ELR (cell line): ENCODE data around the gene AGFG1.
A peak's percentile ranks its signal among the peaks of the same experiment; 100 is the strongest.
"Not testable (repeated sequence)": the region's sequence is repeated elsewhere in the genome, so short reads cannot be mapped to it uniquely, and the experiment has no call there.

ENCODE experiments used
- DNase-seq: peaks from one replicate; pipeline ENCODE4 v3.0.0-alpha.2; 2015; ENCODE audit warnings: low read depth

Gene AGFG1

GRCh38 chr2:227500301-227500630 is 28.3 kb downstream of the AGFG1 start:
- no peak for DNase-seq

DNA sequence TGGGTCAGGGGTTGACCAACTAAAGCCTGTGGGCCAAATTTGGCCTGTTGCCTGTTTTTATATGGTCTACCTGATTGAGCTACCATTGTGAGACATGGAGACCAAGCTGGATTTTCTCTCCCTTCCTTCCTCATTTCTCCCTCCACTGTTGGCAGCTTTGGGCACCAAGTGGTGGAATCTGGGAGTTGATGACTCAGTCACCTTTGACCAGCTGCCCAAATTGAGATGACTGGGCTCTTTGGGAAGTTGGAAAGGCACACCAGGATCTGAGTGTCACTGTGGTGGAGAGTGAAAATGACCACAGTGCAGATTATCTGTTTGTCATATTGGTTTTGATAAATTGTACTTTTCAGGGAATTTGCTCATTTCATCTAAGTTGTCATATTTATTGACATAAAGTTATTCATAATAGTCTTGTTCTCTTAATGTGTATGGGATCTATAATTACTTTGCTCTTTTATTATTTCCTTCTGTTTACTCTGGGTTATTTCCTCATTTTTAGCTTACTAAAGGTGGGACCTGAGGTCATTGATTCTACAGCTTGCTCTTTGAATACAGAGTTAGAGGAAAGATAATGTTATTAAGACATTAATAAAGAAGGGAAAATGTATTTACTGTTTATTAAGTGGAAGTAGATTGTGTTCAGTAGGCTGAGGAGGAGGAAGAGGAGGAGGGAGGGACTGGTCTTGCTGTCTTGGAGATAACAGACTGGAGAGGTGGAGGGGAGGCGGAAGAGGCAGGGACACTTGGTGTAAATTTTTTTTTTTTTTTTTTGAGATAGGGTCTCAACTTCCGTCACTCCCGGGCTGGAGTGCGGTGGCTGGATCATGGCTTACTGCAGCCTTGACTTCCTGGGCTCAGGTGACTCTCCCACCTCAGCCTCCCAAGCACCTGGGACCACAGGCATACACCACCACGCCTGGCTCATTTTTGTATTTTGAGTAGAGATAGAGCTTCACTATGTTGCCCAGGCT is 31.8 kb downstream of the AGFG1 start:
- DNase-seq = peak; percentile 86

GRCh38 chr2:227504700-227505099 is 32.7 kb downstream of the AGFG1 start:
- no peak for DNase-seq

GRCh38 chr2:227506456-227506855 is 34.5 kb downstream of the AGFG1 start:
- DNase-seq = no peak

- DNase-seq = no peak
Observed at GRCh38 chr2:227507963-227508362, 36.0 kb downstream of the AGFG1 start.

- DNase-seq = no peak
Observed at GRCh38 chr2:227509076-227509475, 37.1 kb downstream of the AGFG1 start.

GRCh38 chr2:227509824-227510619 is 38.1 kb downstream of the AGFG1 start:
- DNase-seq = peak; percentile 78

GRCh38 chr2:227510620-227510958 is 38.6 kb downstream of the AGFG1 start:
- no peak for DNase-seq

GRCh38 chr2:227511239-227511930 is 39.4 kb downstream of the AGFG1 start:
- no peak for DNase-seq

GRCh38 chr2:227511955-227512354 is 40.0 kb downstream of the AGFG1 start:
- no peak for DNase-seq

- no peak for DNase-seq
Observed at GRCh38 chr2:227513113-227513512, 41.2 kb downstream of the AGFG1 start.

DNA sequence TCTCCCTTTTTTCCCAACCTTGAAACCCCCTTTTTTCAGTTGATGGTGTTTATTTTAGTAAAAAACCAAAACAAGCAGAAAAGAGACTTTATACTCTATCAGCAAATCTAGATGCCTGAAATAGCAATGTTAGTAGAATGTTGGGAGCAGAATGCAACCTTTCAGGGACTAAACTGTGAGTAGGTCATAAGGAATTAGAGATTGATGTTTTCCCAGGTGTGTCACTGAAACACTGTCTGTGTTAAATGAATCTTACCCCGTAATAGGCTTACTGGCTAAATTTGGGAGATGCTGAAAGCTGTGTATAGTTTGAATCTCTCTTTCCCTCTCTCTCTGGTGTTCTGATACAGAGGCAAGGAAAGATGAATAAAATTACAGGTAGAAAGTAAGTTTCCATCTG is 43.8 kb downstream of the AGFG1 start:
- DNase-seq = no peak

DNA sequence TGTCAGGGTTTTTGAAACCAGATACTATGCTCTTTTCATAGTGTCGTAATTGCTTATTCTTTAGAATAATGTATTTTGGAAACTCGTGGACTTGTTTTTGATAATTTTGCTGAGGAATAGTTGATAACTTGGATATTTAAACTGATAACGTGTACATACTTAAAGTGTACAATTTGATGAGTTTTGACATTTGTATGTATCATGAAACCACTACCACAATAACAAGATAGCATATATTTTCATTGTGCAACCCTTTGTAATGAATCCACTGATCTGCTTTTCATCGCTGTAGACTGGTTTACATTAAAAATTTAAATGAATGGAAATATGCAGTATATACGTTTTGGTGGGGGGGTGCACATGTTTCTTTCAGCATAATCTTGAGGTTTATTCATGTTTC is 45.8 kb downstream of the AGFG1 start:
- no peak for DNase-seq

DNA sequence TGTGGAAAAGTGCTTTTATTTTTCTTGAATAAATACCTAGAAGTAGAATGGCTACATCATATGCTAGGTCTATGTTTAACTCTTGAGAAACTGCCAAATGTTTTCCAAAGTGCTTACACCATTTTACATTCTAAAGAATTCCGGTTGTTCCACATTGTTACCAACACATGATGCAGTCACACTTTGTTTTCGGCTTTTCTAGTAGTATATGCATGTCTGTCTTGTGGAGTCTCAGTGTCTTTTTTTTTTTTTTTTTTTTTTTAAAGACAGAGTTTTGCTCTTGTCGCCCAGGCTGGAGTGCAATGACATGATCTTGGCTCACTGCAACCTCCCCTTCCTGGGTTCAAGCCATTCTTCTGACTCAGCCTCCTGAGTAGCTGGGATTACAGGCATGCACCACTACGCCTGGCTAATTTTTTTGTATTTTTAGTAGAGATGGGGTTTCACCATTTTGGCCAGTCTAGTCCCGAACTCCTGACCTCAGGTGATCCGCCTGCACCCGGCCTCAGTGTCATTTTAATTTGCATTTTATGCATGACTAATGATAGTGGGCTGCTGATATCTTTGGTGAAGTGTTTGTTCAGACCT is 46.4 kb downstream of the AGFG1 start:
- peak; percentile 61 for DNase-seq

DNA sequence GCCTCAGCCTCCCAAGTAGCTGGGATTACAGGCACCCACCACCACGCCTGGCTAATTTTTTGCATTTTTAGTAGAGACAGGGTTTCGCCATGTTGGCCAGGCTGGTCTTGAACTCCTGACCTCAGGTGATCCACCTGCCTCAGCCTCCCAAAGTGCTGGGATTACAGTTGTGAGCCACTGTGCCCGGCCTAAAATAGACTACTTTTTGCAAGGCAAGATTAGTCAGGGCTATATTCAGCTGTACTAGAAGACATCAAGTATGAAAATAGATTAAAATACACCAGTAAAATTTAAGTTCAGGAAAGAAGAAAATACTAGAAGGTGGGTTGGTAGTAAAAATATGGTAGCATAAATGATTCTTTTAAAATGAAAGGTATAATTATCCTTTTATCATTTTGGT is 49.2 kb downstream of the AGFG1 start:
- DNase-seq = not testable (repeated sequence)

DNA sequence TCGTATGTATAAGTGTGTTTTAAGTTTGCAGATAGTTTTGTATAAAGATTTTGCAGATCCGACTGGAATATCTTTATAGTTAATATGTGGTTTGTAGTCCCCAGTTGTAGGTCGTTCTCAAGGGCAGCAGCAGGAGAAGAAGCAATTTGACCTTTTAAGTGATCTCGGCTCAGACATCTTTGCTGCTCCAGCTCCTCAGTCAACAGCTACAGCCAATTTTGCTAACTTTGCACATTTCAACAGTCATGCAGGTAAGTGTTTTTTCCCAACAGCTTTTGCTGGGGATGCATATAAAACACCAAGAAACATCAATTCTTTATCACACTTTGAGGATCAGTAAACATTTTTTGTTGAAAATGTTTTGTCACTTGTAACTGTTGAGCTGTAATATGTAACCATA is 52.7 kb downstream of the AGFG1 start:
- DNase-seq = no peak

- no peak for DNase-seq
Observed at GRCh38 chr2:227527351-227527750, 55.4 kb downstream of the AGFG1 start.

GRCh38 chr2:227528803-227529202 is 56.8 kb downstream of the AGFG1 start:
- DNase-seq = no peak

GRCh38 chr2:227529871-227530270 is 57.9 kb downstream of the AGFG1 start:
- no peak for DNase-seq

DNA sequence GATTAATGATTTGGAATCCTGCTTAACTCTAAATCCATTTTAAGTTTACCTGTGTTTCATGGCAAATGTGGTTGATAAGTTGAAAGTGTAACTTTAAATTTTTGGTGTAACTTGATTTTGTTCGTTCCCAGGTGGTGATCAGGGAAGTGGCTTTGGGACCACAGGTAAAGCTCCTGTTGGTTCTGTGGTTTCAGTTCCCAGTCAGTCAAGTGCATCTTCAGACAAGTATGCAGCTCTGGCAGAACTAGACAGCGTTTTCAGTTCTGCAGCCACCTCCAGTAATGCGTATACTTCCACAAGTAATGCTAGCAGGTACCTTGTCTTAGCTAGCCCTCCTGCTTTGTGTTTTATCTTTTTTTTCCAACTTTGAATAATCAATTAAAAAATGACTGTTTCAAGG is 62.8 kb downstream of the AGFG1 start:
- no peak for DNase-seq

DNA sequence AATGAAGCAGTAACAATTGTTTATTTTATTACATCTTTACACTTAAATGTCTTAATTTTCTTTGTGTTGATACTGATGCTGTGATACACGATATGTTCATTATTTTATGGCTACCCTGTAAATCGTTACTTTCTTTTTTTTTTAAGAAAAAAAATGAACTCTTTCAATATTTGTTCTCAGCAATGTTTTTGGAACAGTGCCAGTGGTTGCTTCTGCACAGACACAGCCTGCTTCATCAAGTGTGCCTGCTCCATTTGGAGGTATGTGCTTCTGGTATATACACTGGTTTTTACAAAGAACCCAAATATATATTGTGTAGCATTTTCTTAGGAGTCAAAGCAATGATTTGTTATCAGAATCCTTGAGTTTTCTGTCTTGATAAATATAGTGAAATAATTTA is 64.5 kb downstream of the AGFG1 start:
- DNase-seq = no peak

DNA sequence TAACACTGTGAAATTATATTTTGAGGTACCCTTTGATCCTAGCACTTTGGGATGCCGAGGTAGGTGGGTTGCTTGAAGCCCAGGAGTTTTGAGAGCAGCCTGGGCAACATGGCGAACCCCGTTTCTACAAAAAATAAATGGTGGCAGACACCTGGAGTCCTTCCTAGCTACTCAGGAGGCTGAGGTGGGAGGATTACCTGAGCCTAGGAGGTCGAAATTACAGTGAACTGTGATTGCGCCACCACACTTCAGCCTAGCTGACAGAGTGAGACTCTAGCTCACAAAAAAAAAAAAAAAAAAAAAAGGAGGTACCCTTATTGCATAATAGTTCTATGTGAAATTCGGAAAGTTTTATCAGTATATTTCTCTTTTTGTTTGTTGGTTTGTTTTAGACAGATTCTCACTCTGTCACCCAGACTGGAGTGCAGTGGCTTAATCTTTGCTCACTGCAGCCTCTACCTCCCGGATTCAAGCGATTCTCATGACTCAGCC is 67.6 kb downstream of the AGFG1 start:
- DNase-seq = no peak
